ENCODE measurements around the gene C4orf50.

C4orf50 gene

GRCh38 chr4:5928274-5928673 lies 90.0 kb downstream of the C4orf50 start:
- WGBS (ENCODE audit: extremely low coverage, insufficient coverage, insufficient read length): no CpG with 5 or more reads among the region's 8 CpGs
- Histone ChIP-seq H3K9ac (ENCODE audit: low read length) (no peak overlapping the region), H3K4ac (ENCODE audit: low read depth, low read length) (no peak overlapping the region), H4K91ac (ENCODE audit: low read depth, low read length) (no peak overlapping the region), H2AK5ac (ENCODE audit: low read length) (no peak overlapping the region), H3K36me3 (ENCODE audit: control insufficient read depth in 1 of 2, insufficient read depth in 2 of 2, low read length in 2 of 2) (no peaks in the 10 kb centered on the region), H3K79me2 (ENCODE audit: control insufficient read depth, insufficient read depth, low read length, poor library complexity) (no peaks in the 10 kb centered on the region), H2BK5ac (ENCODE audit: low read depth, low read length, poor library complexity) (no peak overlapping the region), H2BK12ac (ENCODE audit: low read length) (no peak overlapping the region), H3K4me1 (ENCODE audit: control insufficient read depth in 1 of 2, insufficient read depth in 2 of 2, low read length in 2 of 2) (peaks cover 0 to 3% of the 10 kb centered on the region in 2 experiments), H4K8ac (ENCODE audit: low read depth, low read length) (no peak overlapping the region), H3K4me3 (ENCODE audit: low read depth, low read length) (no peak overlapping the region), H3K18ac (ENCODE audit: low read length) (no peak overlapping the region), H3K23ac (ENCODE audit: low read length) (no peak overlapping the region), H3K9me3 (ENCODE audit: insufficient read depth, low read depth, low read length) (no peaks in the 10 kb centered on the region), H4K12ac (ENCODE audit: low read depth, low read length) (no peak overlapping the region), H3K27ac (ENCODE audit: low read depth, low read length) (no peak overlapping the region), H2BK120ac (ENCODE audit: insufficient read depth, low read length, poor library complexity) (no peak overlapping the region), H3K4me2 (ENCODE audit: low read length) (no peak overlapping the region), H3K14ac (ENCODE audit: low read length) (no peak overlapping the region), H3K27me3 (ENCODE audit: insufficient read depth, low read length) (no peaks in the 10 kb centered on the region), H3K79me1 (ENCODE audit: low read length) (no peaks in the 10 kb centered on the region), H2AFZ (ENCODE audit: insufficient read depth, low read length, poor library complexity) (no peak overlapping the region)
- no peak for DNase-seq

- H4K12ac ChIP-seq (ENCODE audit: low read depth, low read length): no peak overlapping the region
- no peaks in the 10 kb centered on the region for H3K79me2 ChIP-seq (ENCODE audit: control insufficient read depth, insufficient read depth, low read length, poor library complexity)
- H3K27ac ChIP-seq (ENCODE audit: low read depth, low read length): no peak overlapping the region
- H3K36me3 ChIP-seq (ENCODE audit: control insufficient read depth in 1 of 2, insufficient read depth in 2 of 2, low read length in 2 of 2): no peaks in the 10 kb centered on the region
- H2AFZ ChIP-seq (ENCODE audit: insufficient read depth, low read length, poor library complexity): no peak overlapping the region
- H3K9ac ChIP-seq (ENCODE audit: low read length): no peak overlapping the region
- H3K4ac ChIP-seq (ENCODE audit: low read depth, low read length): no peak overlapping the region
- peaks cover 0 to 3% of the 10 kb centered on the region in 2 experiments for H3K4me1 ChIP-seq (ENCODE audit: control insufficient read depth in 1 of 2, insufficient read depth in 2 of 2, low read length in 2 of 2)
- no CpG with 5 or more reads among the region's 4 CpGs for WGBS (ENCODE audit: extremely low coverage, insufficient coverage, insufficient read length)
- no peak for DNase-seq
- no peaks in the 10 kb centered on the region for H3K79me1 ChIP-seq (ENCODE audit: low read length)
- H4K8ac ChIP-seq (ENCODE audit: low read depth, low read length): no peak overlapping the region
- no peak overlapping the region for H2AK5ac ChIP-seq (ENCODE audit: low read length)
- no peak overlapping the region for H2BK5ac ChIP-seq (ENCODE audit: low read depth, low read length, poor library complexity)
- H3K14ac ChIP-seq (ENCODE audit: low read length): no peak overlapping the region
- no peak overlapping the region for H3K4me3 ChIP-seq (ENCODE audit: low read depth, low read length)
- H3K4me2 ChIP-seq (ENCODE audit: low read length): no peak overlapping the region
- no peak overlapping the region for H4K91ac ChIP-seq (ENCODE audit: low read depth, low read length)
- H2BK120ac ChIP-seq (ENCODE audit: insufficient read depth, low read length, poor library complexity): no peak overlapping the region
- no peaks in the 10 kb centered on the region for H3K9me3 ChIP-seq (ENCODE audit: insufficient read depth, low read depth, low read length)
- H3K27me3 ChIP-seq (ENCODE audit: insufficient read depth, low read length): no peaks in the 10 kb centered on the region
- H2BK12ac ChIP-seq (ENCODE audit: low read length): no peak overlapping the region
- H3K23ac ChIP-seq (ENCODE audit: low read length): no peak overlapping the region
- no peak overlapping the region for H3K18ac ChIP-seq (ENCODE audit: low read length)
Measured at GRCh38 chr4:5927747-5928146, 90.5 kb downstream of the C4orf50 start.

DNA sequence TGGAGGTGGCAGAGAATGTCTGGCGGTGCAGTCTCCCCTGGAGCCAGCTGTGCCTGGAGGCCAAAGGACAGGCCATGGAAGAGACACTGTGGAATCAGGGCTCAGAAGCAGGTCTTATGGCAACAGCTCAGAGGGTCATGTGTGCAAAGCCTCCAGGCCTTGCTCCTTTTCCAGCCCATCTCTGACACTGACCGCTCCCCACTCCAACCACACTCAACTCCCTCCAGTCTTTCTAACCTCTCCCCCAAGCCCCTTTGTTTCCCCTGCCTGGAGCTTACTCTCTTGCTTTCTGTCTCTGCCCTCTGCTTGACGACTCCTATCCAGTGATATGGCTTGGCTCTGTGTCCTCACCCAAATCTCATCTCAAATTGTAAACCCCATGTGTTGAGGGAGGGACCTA lies 91.1 kb downstream of the C4orf50 start:
- Histone ChIP-seq H3K4me1 (ENCODE audit: control insufficient read depth in 1 of 2, insufficient read depth in 2 of 2, low read length in 2 of 2) (peaks cover 0 to 3% of the 10 kb centered on the region in 2 experiments), H3K79me1 (ENCODE audit: low read length) (no peaks in the 10 kb centered on the region), H4K8ac (ENCODE audit: low read depth, low read length) (no peak overlapping the region), H3K18ac (ENCODE audit: low read length) (no peak overlapping the region), H3K23ac (ENCODE audit: low read length) (no peak overlapping the region), H4K12ac (ENCODE audit: low read depth, low read length) (no peak overlapping the region), H3K27me3 (ENCODE audit: insufficient read depth, low read length) (no peaks in the 10 kb centered on the region), H3K27ac (ENCODE audit: low read depth, low read length) (no peak overlapping the region), H3K4ac (ENCODE audit: low read depth, low read length) (no peak overlapping the region), H2BK120ac (ENCODE audit: insufficient read depth, low read length, poor library complexity) (no peak overlapping the region), H3K79me2 (ENCODE audit: control insufficient read depth, insufficient read depth, low read length, poor library complexity) (no peaks in the 10 kb centered on the region), H4K91ac (ENCODE audit: low read depth, low read length) (no peak overlapping the region), H2AK5ac (ENCODE audit: low read length) (no peak overlapping the region), H3K4me2 (ENCODE audit: low read length) (no peak overlapping the region), H2AFZ (ENCODE audit: insufficient read depth, low read length, poor library complexity) (no peak overlapping the region), H3K4me3 (ENCODE audit: low read depth, low read length) (no peak overlapping the region), H2BK12ac (ENCODE audit: low read length) (no peak overlapping the region), H2BK5ac (ENCODE audit: low read depth, low read length, poor library complexity) (no peak overlapping the region), H3K14ac (ENCODE audit: low read length) (no peak overlapping the region), H3K36me3 (ENCODE audit: control insufficient read depth in 1 of 2, insufficient read depth in 2 of 2, low read length in 2 of 2) (no peaks in the 10 kb centered on the region), H3K9me3 (ENCODE audit: insufficient read depth, low read depth, low read length) (no peaks in the 10 kb centered on the region), H3K9ac (ENCODE audit: low read length) (no peak overlapping the region)
- no peak for DNase-seq
- WGBS (ENCODE audit: extremely low coverage, insufficient coverage, insufficient read length): no CpG with 5 or more reads among the region's 3 CpGs

GRCh38 chr4:5926598-5926997 lies 91.6 kb downstream of the C4orf50 start:
- Histone ChIP-seq H2BK5ac (ENCODE audit: low read depth, low read length, poor library complexity) (no peak overlapping the region), H2AFZ (ENCODE audit: insufficient read depth, low read length, poor library complexity) (no peak overlapping the region), H3K4me2 (ENCODE audit: low read length) (no peak overlapping the region), H3K36me3 (ENCODE audit: control insufficient read depth in 1 of 2, insufficient read depth in 2 of 2, low read length in 2 of 2) (no peaks in the 10 kb centered on the region), H2BK12ac (ENCODE audit: low read length) (no peak overlapping the region), H4K12ac (ENCODE audit: low read depth, low read length) (no peak overlapping the region), H2AK5ac (ENCODE audit: low read length) (no peak overlapping the region), H3K14ac (ENCODE audit: low read length) (no peak overlapping the region), H2BK120ac (ENCODE audit: insufficient read depth, low read length, poor library complexity) (no peak overlapping the region), H3K4ac (ENCODE audit: low read depth, low read length) (no peak overlapping the region), H3K79me1 (ENCODE audit: low read length) (no peaks in the 10 kb centered on the region), H4K8ac (ENCODE audit: low read depth, low read length) (no peak overlapping the region), H3K27ac (ENCODE audit: low read depth, low read length) (no peak overlapping the region), H3K27me3 (ENCODE audit: insufficient read depth, low read length) (no peaks in the 10 kb centered on the region), H3K9ac (ENCODE audit: low read length) (no peak overlapping the region), H3K23ac (ENCODE audit: low read length) (no peak overlapping the region), H3K4me1 (ENCODE audit: control insufficient read depth in 1 of 2, insufficient read depth in 2 of 2, low read length in 2 of 2) (peaks cover 0 to 3% of the 10 kb centered on the region in 2 experiments), H4K91ac (ENCODE audit: low read depth, low read length) (no peak overlapping the region), H3K9me3 (ENCODE audit: insufficient read depth, low read depth, low read length) (peaks cover 2% of the 10 kb centered on the region), H3K18ac (ENCODE audit: low read length) (no peak overlapping the region), H3K4me3 (ENCODE audit: low read depth, low read length) (no peak overlapping the region), H3K79me2 (ENCODE audit: control insufficient read depth, insufficient read depth, low read length, poor library complexity) (no peaks in the 10 kb centered on the region)
- DNase-seq: no peak
- no CpG with 5 or more reads among the region's 7 CpGs for WGBS (ENCODE audit: extremely low coverage, insufficient coverage, insufficient read length)
